ENCODE measurements around the gene TAF11L2.

GRCh38 chr5:17463653-17464052, 34.4 kb upstream of the TAF11L2 start:
- TF ChIP-seq, protein P1, sequence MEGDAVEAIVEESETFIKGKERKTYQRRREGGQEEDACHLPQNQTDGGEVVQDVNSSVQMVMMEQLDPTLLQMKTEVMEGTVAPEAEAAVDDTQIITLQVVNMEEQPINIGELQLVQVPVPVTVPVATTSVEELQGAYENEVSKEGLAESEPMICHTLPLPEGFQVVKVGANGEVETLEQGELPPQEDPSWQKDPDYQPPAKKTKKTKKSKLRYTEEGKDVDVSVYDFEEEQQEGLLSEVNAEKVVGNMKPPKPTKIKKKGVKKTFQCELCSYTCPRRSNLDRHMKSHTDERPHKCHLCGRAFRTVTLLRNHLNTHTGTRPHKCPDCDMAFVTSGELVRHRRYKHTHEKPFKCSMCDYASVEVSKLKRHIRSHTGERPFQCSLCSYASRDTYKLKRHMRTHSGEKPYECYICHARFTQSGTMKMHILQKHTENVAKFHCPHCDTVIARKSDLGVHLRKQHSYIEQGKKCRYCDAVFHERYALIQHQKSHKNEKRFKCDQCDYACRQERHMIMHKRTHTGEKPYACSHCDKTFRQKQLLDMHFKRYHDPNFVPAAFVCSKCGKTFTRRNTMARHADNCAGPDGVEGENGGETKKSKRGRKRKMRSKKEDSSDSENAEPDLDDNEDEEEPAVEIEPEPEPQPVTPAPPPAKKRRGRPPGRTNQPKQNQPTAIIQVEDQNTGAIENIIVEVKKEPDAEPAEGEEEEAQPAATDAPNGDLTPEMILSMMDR (optimal IDR thresholded peaks at IDR 0.05 in 1 of 3, IDR thresholded peaks at IDR 0.05 in 1 of 3, conservative IDR thresholded peaks at IDR 0.05 in 1 of 3; ENCODE audit: extremely low read depth in 1 of 3, insufficient read depth in 2 of 3, low read length in 3 of 3) = no peak
- TF ChIP-seq EZH2 (IDR thresholded peaks at IDR 0.05; ENCODE audit: low read length) = no peak
